Activated CD4-positive, alpha-beta memory T cell treated with anti-CD3 and anti-CD28 coated beads, Interleukin-2, amount 10 ng/mL, durations not matched to agents 7 days and 5 days (primary cell): ENCODE data around the gene PIMREG. TPM values are rescaled to one million over a fixed set of nuclear protein-coding genes. Genes with fewer than 3 reads are reported as not detected.
A peak's percentile ranks its signal among the peaks of the same experiment; 100 is the strongest.

Experiments
- CTCF ChIA-PET: fragments of 350-600 bp; sonication (Branson Sonifier 250); formaldehyde crosslinking; loops from one replicate; lab custom pipeline; 2021; ENCODE audit warnings: antibody characterized with exemption, inconsistent platforms; lab: Charles Lee
- POLR2A ChIA-PET: fragments of 350-600 bp; sonication (Branson Sonifier 250); formaldehyde crosslinking; loops from one replicate; lab custom pipeline; 2021; ENCODE audit warnings: antibody characterized with exemption; lab: Charles Lee
- DNase-seq: peaks from one replicate; pipeline ENCODE4 v3.0.0-alpha.2; 2020
- H3K27ac Mint-ChIP-seq: one replicate; pipeline ENCODE4 v1.8.0; 2021; ENCODE audit warnings: mild to moderate bottlenecking, mixed read lengths
- H3K27me3 Mint-ChIP-seq: one replicate; pipeline ENCODE4 v1.8.0; 2021; ENCODE audit warnings: mixed read lengths
- H3K36me3 Mint-ChIP-seq: one replicate; pipeline ENCODE4 v1.8.0; 2021; ENCODE audit warnings: low read depth, mixed read lengths
- H3K4me1 Mint-ChIP-seq: one replicate; pipeline ENCODE4 v1.8.0; 2021; ENCODE audit warnings: mixed read lengths
- H3K4me3 Mint-ChIP-seq: one replicate; pipeline ENCODE4 v1.8.0; 2021; ENCODE audit warnings: mild to moderate bottlenecking, mixed read lengths
- H3K9me3 Mint-ChIP-seq: one replicate; pipeline ENCODE4 v1.8.0; 2021; ENCODE audit warnings: mixed read lengths
- total RNA-seq, 2 experiments: library from RNA; stranded (reverse); gene quantifications; one replicate each; pipeline ENCODE4 v1.2.3, GENCODE V29; 2021

The PIMREG gene
- total RNA-seq, 2 experiments from 2014 or later, result 21.2 TPM

GRCh38 chr17:6426356-6427101, 17.7 kb upstream of the PIMREG start:
- H3K4me1 Mint-ChIP-seq, result peaks cover 20% of the 10 kb centered on the region
- H3K9me3 Mint-ChIP-seq, result peaks cover 11% of the 10 kb centered on the region
- H3K27me3 Mint-ChIP-seq, result peaks cover 56% of the 10 kb centered on the region
- H3K4me3 Mint-ChIP-seq, result no peak overlapping the region
- ChIA-PET POLR2A (interaction anchor here (0.9 to 1.4 kb wide), 2 partner anchors 842 to 987 kb away, joined by 3 read pairs; partner anchors contain the start of gene C1QBP), CTCF (interaction anchor here (2.6 kb wide), 1 partner anchor 9 kb away, joined by 10 read pairs; no protein-coding TSS in a partner anchor)
- peaks cover 11% of the 10 kb centered on the region for H3K36me3 Mint-ChIP-seq
- DNase-seq, result no peak
- H3K27ac Mint-ChIP-seq, result no peak overlapping the region

- Mint-ChIP-seq H3K4me3 (peak overlapping the region; percentile 29), H3K27ac (peak overlapping the region; percentile 60), H3K9me3 (peaks cover 15% of the 10 kb centered on the region), H3K27me3 (peaks cover 56% of the 10 kb centered on the region), H3K36me3 (peaks cover 12% of the 10 kb centered on the region), H3K4me1 (peaks cover 18% of the 10 kb centered on the region)
- DNase-seq, result peak; percentile 83
- POLR2A ChIA-PET, result interaction anchor here (1.4 kb wide), 1 partner anchor 988 kb away, joined by 3 read pairs; the partner anchor contains the start of gene C1QBP
- CTCF ChIA-PET, result interaction anchor here (2.6 kb wide), 1 partner anchor 9 kb away, joined by 10 read pairs; no protein-coding TSS in a partner anchor
Observed at GRCh38 chr17:6427279-6427781, 16.9 kb upstream of the PIMREG start.

- peaks cover 15% of the 10 kb centered on the region for H3K9me3 Mint-ChIP-seq
- DNase-seq, result no peak
- ChIA-PET CTCF (interaction anchor here (2.6 kb wide), 1 partner anchor 8 kb away, joined by 10 read pairs; no protein-coding TSS in a partner anchor), POLR2A (interaction anchor here (1.4 kb wide), 1 partner anchor 989 kb away, joined by 3 read pairs; the partner anchor contains the start of gene C1QBP)
- no peak overlapping the region for H3K27ac Mint-ChIP-seq
- H3K36me3 Mint-ChIP-seq, result peaks cover 12% of the 10 kb centered on the region
- peaks cover 56% of the 10 kb centered on the region for H3K27me3 Mint-ChIP-seq
- peaks cover 18% of the 10 kb centered on the region for H3K4me1 Mint-ChIP-seq
- H3K4me3 Mint-ChIP-seq, result no peak overlapping the region
Observed at GRCh38 chr17:6428207-6428965, 15.9 kb upstream of the PIMREG start.

- no peak for DNase-seq
- Mint-ChIP-seq H3K27ac (no peak overlapping the region), H3K36me3 (peaks cover 12% of the 10 kb centered on the region), H3K27me3 (peaks cover 54% of the 10 kb centered on the region), H3K9me3 (peaks cover 15% of the 10 kb centered on the region), H3K4me3 (no peak overlapping the region), H3K4me1 (peaks cover 18% of the 10 kb centered on the region)
- ChIA-PET CTCF (no interaction called here), POLR2A (no interaction called here)
Observed at GRCh38 chr17:6429266-6429665, 15.0 kb upstream of the PIMREG start.

GRCh38 chr17:6430769-6431168, 13.5 kb upstream of the PIMREG start:
- DNase-seq, result no peak

GRCh38 chr17:6435051-6435450, 9.2 kb upstream of the PIMREG start, which contains the start of gene AIPL1:
AIPL1 (minus strand) TSS chr17:6435121; CDS start chr17:6435104, 17 bp downstream.
- no peak within 1 kb of the TSS for H3K4me3 Mint-ChIP-seq
- no peak within 1 kb of the TSS for H3K27ac Mint-ChIP-seq
- H3K4me1 Mint-ChIP-seq, result no peaks in the 10 kb centered on the region
- H3K9me3 Mint-ChIP-seq, result peaks cover 10% of the 10 kb centered on the region
- ChIA-PET POLR2A (no interaction called here), CTCF (interaction anchor here (1.1 to 2.4 kb wide), 4 partner anchors 8 to 850 kb away, joined by 3 to 15 read pairs (median 12); partner anchors contain the start of genes NLRP1 and PIMREG)
- H3K27me3 Mint-ChIP-seq, result peaks cover 57% of the 10 kb centered on the region
- DNase-seq, result no peak
- H3K36me3 Mint-ChIP-seq, result peaks cover 8% of the 10 kb centered on the region

More at GRCh38 chr17:6430769-6431168, 13.5 kb upstream of the PIMREG start:
- POLR2A ChIA-PET, result no interaction called here
- H3K4me1 Mint-ChIP-seq, result peaks cover 18% of the 10 kb centered on the region
- H3K9me3 Mint-ChIP-seq, result peaks cover 15% of the 10 kb centered on the region
- H3K27me3 Mint-ChIP-seq, result peaks cover 48% of the 10 kb centered on the region
- peaks cover 12% of the 10 kb centered on the region for H3K36me3 Mint-ChIP-seq
- H3K4me3 Mint-ChIP-seq, result no peak overlapping the region
- CTCF ChIA-PET, result no interaction called here
- no peak overlapping the region for H3K27ac Mint-ChIP-seq

GRCh38 chr17:6435968-6436367, 8.3 kb upstream of the PIMREG start:
- Mint-ChIP-seq H3K27ac (no peak overlapping the region), H3K4me1 (no peaks in the 10 kb centered on the region), H3K4me3 (no peak overlapping the region), H3K36me3 (peaks cover 4% of the 10 kb centered on the region), H3K27me3 (peaks cover 60% of the 10 kb centered on the region), H3K9me3 (peaks cover 6% of the 10 kb centered on the region)
- CTCF ChIA-PET, result interaction anchor here (0.9 to 2.4 kb wide), 9 partner anchors 9 to 848 kb away, joined by 3 to 15 read pairs (median 5); partner anchors contain the start of gene PIMREG
- POLR2A ChIA-PET, result interaction anchor here (0.8 kb wide), 1 partner anchor 12 kb away, joined by 3 read pairs; no protein-coding TSS in a partner anchor
- DNase-seq, result peak; percentile 69

- DNase-seq, result no peak
- Mint-ChIP-seq H3K4me1 (no peaks in the 10 kb centered on the region), H3K36me3 (no peaks in the 10 kb centered on the region), H3K9me3 (no peaks in the 10 kb centered on the region), H3K27me3 (peaks cover 61% of the 10 kb centered on the region), H3K27ac (no peak overlapping the region), H3K4me3 (no peak overlapping the region)
- ChIA-PET CTCF (interaction anchor here (2.4 kb wide), 1 partner anchor 845 kb away, joined by 15 read pairs; no protein-coding TSS in a partner anchor), POLR2A (no interaction called here)
Observed at GRCh38 chr17:6437466-6437865, 6.8 kb upstream of the PIMREG start.

- CTCF ChIA-PET, result interaction anchor here (0.7 kb wide), 1 partner anchor 537 kb away, joined by 3 read pairs; no protein-coding TSS in a partner anchor
- Mint-ChIP-seq H3K9me3 (no peaks in the 10 kb centered on the region), H3K4me1 (no peaks in the 10 kb centered on the region), H3K4me3 (no peak overlapping the region), H3K27me3 (peaks cover 59% of the 10 kb centered on the region), H3K36me3 (no peaks in the 10 kb centered on the region), H3K27ac (no peak overlapping the region)
- DNase-seq, result no peak
- POLR2A ChIA-PET, result no interaction called here
Observed at GRCh38 chr17:6437956-6438355, 6.3 kb upstream of the PIMREG start.

GRCh38 chr17:6439951-6440350, 4.3 kb upstream of the PIMREG start:
- Mint-ChIP-seq H3K36me3 (peaks cover 2% of the 10 kb centered on the region), H3K4me3 (no peak overlapping the region), H3K4me1 (peaks cover 13% of the 10 kb centered on the region), H3K27ac (no peak overlapping the region), H3K27me3 (peaks cover 47% of the 10 kb centered on the region), H3K9me3 (no peaks in the 10 kb centered on the region)
- ChIA-PET CTCF (no interaction called here), POLR2A (interaction anchor here (1.0 kb wide), 1 partner anchor 846 kb away, joined by 3 read pairs; no protein-coding TSS in a partner anchor)
- DNase-seq, result no peak

GRCh38 chr17:6442775-6443174, 1.5 kb upstream of the PIMREG start:
- Mint-ChIP-seq H3K9me3 (no peaks in the 10 kb centered on the region), H3K4me3 (no peak overlapping the region), H3K4me1 (peaks cover 17% of the 10 kb centered on the region), H3K36me3 (peaks cover 2% of the 10 kb centered on the region), H3K27me3 (peaks cover 32% of the 10 kb centered on the region), H3K27ac (no peak overlapping the region)
- ChIA-PET CTCF (no interaction called here), POLR2A (interaction anchor here (1.2 kb wide), 1 partner anchor 11 kb away, joined by 6 read pairs; no protein-coding TSS in a partner anchor)
- DNase-seq, result no peak
